VCaP (cell line): ENCODE measurements around the gene ZBTB9.

ENCODE experiments used
- H3K27ac ChIP-seq: fragments of 450-650 bp; 2 replicates; pipeline ENCODE4 v1.5.1; 2017
- CTCF ChIP-seq: fragments of 450-650 bp; conservative IDR thresholded peaks from 2 replicates; pipeline ENCODE4 v1.5.1; 2017; ENCODE audit warnings: mild to moderate bottlenecking, moderate library complexity

ZBTB9 gene

DNA sequence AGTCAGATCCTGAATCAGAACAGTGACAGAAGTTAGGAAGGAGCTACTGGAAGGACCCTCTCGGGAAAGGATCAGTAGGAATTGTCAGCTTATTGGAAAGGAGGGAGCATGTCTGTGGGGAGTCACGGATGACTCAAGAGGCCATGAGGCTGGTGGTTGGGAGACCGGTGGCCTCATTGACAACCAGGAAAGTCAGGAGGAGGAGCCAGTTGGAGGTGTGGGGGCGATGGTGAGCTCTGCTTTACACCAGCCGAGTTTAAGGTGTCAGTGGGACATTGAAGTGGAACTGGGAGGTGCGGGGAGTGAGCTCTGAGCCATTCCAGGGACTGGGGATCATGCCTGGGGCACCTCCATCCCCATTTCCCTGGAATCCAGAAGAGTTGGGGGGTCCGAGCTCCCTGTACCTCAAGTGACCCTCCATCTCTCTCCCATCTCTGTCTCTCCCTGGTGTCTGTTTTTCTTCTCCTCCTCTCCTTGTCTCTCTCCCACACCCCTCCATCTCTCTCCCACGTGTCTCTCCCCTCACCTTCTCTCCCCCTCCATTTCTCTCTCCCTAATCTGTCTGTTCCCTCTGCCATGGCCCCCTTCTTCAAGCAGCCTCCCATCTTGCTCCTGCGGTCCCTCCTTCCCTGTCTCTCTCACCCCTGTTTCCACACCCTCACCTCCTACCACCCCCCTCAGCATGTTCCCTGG, 14.3 kb upstream of the ZBTB9 start:
- no peak overlapping the region for H3K27ac ChIP-seq
- TF ChIP-seq CTCF = no peak

GRCh38 chr6:33440649-33441309, 13.6 kb upstream of the ZBTB9 start:
- TF ChIP-seq CTCF = no peak

DNA sequence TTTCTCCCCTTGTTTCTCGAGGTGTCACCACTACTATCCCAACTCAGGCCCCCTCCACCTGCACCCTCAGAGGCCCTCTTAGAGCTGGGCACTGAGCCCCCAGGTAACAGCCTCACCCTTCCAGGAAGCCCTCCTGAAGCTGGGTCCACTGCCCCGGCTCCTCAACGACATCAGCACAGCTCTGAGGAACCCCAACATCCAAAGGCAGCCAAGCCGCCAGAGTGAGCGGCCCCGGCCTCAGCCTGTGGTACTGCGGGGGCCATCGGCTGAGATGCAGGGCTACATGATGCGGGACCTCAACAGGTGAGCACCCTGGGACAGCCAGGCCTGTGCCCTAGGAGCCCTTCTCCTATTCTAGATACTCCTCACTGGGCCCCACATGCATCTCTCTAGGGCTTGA, 12.9 kb upstream of the ZBTB9 start:
- TF ChIP-seq CTCF = no peak
- H3K27ac ChIP-seq = no peak overlapping the region

More at GRCh38 chr6:33440649-33441309, 13.6 kb upstream of the ZBTB9 start:
- no peak overlapping the region for H3K27ac ChIP-seq

GRCh38 chr6:33442283-33442682, 12.1 kb upstream of the ZBTB9 start:
- no peak for TF ChIP-seq CTCF
- no peak overlapping the region for H3K27ac ChIP-seq

GRCh38 chr6:33443025-33443424, 11.4 kb upstream of the ZBTB9 start:
- no peak overlapping the region for H3K27ac ChIP-seq
- TF ChIP-seq CTCF = no peak

DNA sequence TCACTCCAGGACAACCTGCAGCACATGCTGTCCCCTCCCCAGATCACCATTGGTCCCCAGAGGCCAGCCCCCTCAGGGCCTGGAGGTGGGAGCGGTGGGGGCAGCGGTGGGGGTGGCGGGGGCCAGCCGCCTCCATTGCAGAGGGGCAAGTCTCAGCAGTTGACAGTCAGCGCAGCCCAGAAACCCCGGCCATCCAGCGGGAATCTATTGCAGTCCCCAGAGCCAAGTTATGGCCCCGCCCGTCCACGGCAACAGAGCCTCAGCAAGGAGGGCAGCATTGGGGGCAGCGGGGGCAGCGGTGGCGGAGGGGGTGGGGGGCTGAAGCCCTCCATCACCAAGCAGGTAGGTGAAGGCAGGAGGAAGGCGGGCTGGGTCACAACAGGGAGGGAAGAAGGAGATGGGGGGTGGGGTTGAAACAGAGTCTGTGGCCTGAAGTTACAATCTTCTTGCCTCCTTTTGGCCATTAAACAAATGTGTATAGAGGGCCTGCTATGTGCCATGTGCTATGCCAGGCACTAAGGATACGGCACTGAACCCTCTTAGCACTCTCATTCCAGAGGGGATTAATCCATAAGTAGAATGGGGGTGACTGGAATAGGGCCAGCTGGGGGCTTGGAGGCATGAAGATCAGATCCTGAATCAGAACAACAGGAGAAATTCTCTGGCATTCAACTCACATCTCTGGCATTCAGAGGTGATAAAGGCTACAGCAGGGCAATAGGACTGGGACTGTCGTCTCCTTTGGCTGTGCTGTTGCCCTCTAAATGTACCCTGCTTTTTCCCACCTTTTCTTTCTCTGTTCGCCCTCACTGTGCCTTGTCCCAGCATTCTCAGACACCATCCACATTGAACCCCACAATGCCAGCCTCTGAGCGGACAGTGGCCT, 10.5 kb upstream of the ZBTB9 start:
- TF ChIP-seq CTCF = no peak
- no peak overlapping the region for H3K27ac ChIP-seq

DNA sequence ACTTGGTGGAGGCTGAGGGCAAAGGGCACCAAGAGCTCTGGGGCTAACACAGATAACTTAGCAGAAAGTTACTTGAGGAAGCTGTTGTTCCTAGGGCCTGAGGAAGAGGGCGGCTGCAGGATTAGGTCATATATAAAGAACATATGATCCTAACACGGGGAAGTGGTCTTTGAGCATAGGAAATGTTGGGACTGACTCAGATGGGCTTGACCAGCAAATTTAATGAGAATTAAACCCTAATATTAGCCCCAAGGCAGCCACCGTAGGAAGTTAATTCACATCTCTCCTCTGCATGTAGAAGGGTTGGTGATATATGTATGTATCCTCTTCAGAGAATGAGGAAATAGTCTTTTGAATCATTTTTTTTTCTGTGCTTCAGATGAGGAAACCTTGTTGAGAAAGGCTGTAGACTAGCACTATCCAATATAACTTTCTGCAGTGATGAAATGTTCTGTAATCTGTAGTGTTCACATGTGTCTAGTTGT, 9.2 kb upstream of the ZBTB9 start:
- H3K27ac ChIP-seq = no peak overlapping the region
- no peak for TF ChIP-seq CTCF
